OCI-LY1 (cell line): Measurements from ENCODE around the gene CDK5RAP3.

Experiments used
- H2AFZ ChIP-seq: fragments of 200-600 bp; sonication (generic), shearing (Covaris generic); 2 replicates; pipeline ENCODE4 v1.6.0; 2014; ENCODE audit warnings: antibody characterized with exemption, mild to moderate bottlenecking, low read length
- H3F3A ChIP-seq: fragments of 200-600 bp; sonication (generic), shearing (Covaris generic); 2 replicates; pipeline ENCODE4 v1.6.0; 2014; ENCODE audit warnings: mild to moderate bottlenecking, antibody characterized with exemption, low read length, moderate library complexity; ENCODE audit not compliant: insufficient read depth
- H3K27ac ChIP-seq: fragments of 200-600 bp; sonication (generic); 2 replicates; pipeline ENCODE4 v1.5.1; 2014; ENCODE audit warnings: low read length, mixed run types, mild to moderate bottlenecking, low read depth; ENCODE audit not compliant: poor library complexity, severe bottlenecking
- H3K27me3 ChIP-seq: fragments of 200-600 bp; sonication (generic); 2 replicates; pipeline ENCODE4 v1.6.0; 2014; ENCODE audit warnings: antibody characterized with exemption, mild to moderate bottlenecking, low read length, moderate library complexity; ENCODE audit not compliant: insufficient read depth
- H3K36me3 ChIP-seq: fragments of 200-600 bp; sonication (generic); 2 replicates; pipeline ENCODE4 v1.6.1; 2014; ENCODE audit warnings: mild to moderate bottlenecking, antibody characterized with exemption, low read length, moderate library complexity, mixed read lengths; ENCODE audit not compliant: insufficient read depth
- H3K4me1 ChIP-seq: fragments of 200-600 bp; sonication (generic); 2 replicates; pipeline ENCODE4 v1.5.1; 2014; ENCODE audit warnings: mild to moderate bottlenecking, low read length, moderate library complexity; ENCODE audit not compliant: insufficient read depth, severe bottlenecking
- H3K4me2 ChIP-seq: fragments of 200-600 bp; sonication (generic), shearing (Covaris generic); 2 replicates; pipeline ENCODE4 v1.6.1; 2014; ENCODE audit warnings: low read length
- H3K4me3 ChIP-seq: fragments of 200-600 bp; sonication (generic); 2 replicates; pipeline ENCODE4 v1.5.1; 2014; ENCODE audit warnings: low read length, low read depth, mild to moderate bottlenecking, mixed read lengths; ENCODE audit not compliant: poor library complexity, severe bottlenecking
- H3K79me2 ChIP-seq: fragments of 200-600 bp; shearing (Covaris generic); 2 replicates; pipeline ENCODE4 v1.6.1; 2016; ENCODE audit warnings: mixed run types, low read length, mixed read lengths; ENCODE audit not compliant: insufficient read depth
- H3K9ac ChIP-seq: fragments of 200-600 bp; sonication (generic), shearing (Covaris generic); 2 replicates; pipeline ENCODE4 v1.6.1; 2014; ENCODE audit warnings: mild to moderate bottlenecking, low read length, mixed read lengths
- H3K9me2 ChIP-seq: fragments of 200-600 bp; sonication (generic), shearing (Covaris generic); 2 replicates; pipeline ENCODE4 v1.6.1; 2014; ENCODE audit warnings: low read depth, mild to moderate bottlenecking, low read length, mixed read lengths
- H3K9me3 ChIP-seq: fragments of 200-600 bp; shearing (Covaris generic); 2 replicates; pipeline ENCODE4 v1.6.1; 2014; ENCODE audit warnings: low read length, mixed read lengths
- H4K20me1 ChIP-seq: fragments of 200-600 bp; sonication (generic), shearing (Covaris generic); 2 replicates; pipeline ENCODE4 v1.6.0; 2016; ENCODE audit warnings: mild to moderate bottlenecking, low read length; ENCODE audit not compliant: insufficient read depth
- EZH2 ChIP-seq: fragments of 200-600 bp; sonication (generic), shearing (Covaris generic); IDR thresholded peaks from 2 replicates; pipeline ENCODE4 v1.8.0; 2017; ENCODE audit warnings: borderline replicate concordance, mixed run types, mild to moderate bottlenecking, antibody characterized with exemption, low read length, moderate library complexity, mixed read lengths
- TF ChIP-seq, protein P1 (sequence below): fragments of 200-600 bp; sonication (generic), shearing (Covaris generic); IDR thresholded peaks from 2 replicates; pipeline ENCODE4 v1.5.1; 2017; ENCODE audit warnings: mild to moderate bottlenecking, antibody characterized with exemption, low read length, moderate library complexity, mixed read lengths

The CDK5RAP3 gene

DNA sequence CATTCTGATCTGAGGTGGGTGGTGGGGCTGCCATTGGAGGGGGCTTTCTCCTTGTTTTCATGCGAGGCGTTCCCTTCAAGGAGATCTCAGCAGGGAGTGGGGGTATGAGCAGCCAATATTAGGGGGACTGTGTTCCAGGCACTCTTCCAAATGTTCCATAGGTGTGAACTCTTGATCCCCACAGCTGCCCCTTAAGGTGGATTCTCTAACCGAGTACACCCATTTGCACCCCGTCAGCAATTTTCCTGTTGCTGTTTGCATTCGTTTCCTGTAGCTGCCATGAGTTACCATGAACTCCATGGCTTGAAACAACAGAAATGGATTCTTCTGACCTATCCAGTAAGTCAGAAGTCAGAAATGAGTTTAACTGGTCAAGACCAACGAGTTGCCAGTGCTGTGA lies 9.5 kb upstream of the CDK5RAP3 start:
- H3F3A ChIP-seq, result no peaks in the 10 kb centered on the region
- no peaks in the 10 kb centered on the region for H3K9me3 ChIP-seq
- TF ChIP-seq, protein P1, sequence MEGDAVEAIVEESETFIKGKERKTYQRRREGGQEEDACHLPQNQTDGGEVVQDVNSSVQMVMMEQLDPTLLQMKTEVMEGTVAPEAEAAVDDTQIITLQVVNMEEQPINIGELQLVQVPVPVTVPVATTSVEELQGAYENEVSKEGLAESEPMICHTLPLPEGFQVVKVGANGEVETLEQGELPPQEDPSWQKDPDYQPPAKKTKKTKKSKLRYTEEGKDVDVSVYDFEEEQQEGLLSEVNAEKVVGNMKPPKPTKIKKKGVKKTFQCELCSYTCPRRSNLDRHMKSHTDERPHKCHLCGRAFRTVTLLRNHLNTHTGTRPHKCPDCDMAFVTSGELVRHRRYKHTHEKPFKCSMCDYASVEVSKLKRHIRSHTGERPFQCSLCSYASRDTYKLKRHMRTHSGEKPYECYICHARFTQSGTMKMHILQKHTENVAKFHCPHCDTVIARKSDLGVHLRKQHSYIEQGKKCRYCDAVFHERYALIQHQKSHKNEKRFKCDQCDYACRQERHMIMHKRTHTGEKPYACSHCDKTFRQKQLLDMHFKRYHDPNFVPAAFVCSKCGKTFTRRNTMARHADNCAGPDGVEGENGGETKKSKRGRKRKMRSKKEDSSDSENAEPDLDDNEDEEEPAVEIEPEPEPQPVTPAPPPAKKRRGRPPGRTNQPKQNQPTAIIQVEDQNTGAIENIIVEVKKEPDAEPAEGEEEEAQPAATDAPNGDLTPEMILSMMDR, result no peak
- no peak for TF ChIP-seq EZH2
- no peaks in the 10 kb centered on the region for H3K4me1 ChIP-seq
- H4K20me1 ChIP-seq, result no peaks in the 10 kb centered on the region
- H2AFZ ChIP-seq, result no peak overlapping the region
- no peak overlapping the region for H3K4me3 ChIP-seq
- H3K9me2 ChIP-seq, result no peaks in the 10 kb centered on the region
- no peak overlapping the region for H3K4me2 ChIP-seq
- H3K9ac ChIP-seq, result no peak overlapping the region
- no peaks in the 10 kb centered on the region for H3K36me3 ChIP-seq
- no peaks in the 10 kb centered on the region for H3K27me3 ChIP-seq
- no peaks in the 10 kb centered on the region for H3K79me2 ChIP-seq
- no peak overlapping the region for H3K27ac ChIP-seq

DNA sequence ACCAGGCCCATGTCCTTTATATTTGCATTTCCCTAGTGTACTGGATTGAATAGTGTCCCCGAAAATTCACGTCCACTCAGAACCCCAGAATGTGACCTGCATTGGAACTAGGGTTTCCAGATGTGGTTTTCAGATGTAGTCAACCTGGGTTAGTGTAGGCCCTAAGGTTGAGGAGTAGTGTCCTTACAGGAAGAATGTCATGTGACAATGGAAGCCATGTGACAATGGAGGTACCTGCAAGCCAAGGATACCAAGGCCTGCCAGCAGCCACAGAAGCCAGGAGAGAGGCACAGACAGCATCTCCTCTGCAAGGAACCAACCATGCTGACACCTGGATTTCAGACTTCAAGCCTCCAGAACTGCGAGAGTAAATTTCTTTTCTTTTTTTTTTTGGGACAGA lies 8.0 kb upstream of the CDK5RAP3 start:
- no peaks in the 10 kb centered on the region for H3K4me1 ChIP-seq
- TF ChIP-seq, protein P1, result no peak
- no peak for TF ChIP-seq EZH2
- no peak overlapping the region for H3K9ac ChIP-seq
- no peaks in the 10 kb centered on the region for H3F3A ChIP-seq
- no peak overlapping the region for H3K27ac ChIP-seq
- no peaks in the 10 kb centered on the region for H3K36me3 ChIP-seq
- no peaks in the 10 kb centered on the region for H3K9me2 ChIP-seq
- no peaks in the 10 kb centered on the region for H3K9me3 ChIP-seq
- no peaks in the 10 kb centered on the region for H3K79me2 ChIP-seq
- H4K20me1 ChIP-seq, result no peaks in the 10 kb centered on the region
- no peaks in the 10 kb centered on the region for H3K27me3 ChIP-seq
- H2AFZ ChIP-seq, result no peak overlapping the region
- no peak overlapping the region for H3K4me3 ChIP-seq
- no peak overlapping the region for H3K4me2 ChIP-seq

DNA sequence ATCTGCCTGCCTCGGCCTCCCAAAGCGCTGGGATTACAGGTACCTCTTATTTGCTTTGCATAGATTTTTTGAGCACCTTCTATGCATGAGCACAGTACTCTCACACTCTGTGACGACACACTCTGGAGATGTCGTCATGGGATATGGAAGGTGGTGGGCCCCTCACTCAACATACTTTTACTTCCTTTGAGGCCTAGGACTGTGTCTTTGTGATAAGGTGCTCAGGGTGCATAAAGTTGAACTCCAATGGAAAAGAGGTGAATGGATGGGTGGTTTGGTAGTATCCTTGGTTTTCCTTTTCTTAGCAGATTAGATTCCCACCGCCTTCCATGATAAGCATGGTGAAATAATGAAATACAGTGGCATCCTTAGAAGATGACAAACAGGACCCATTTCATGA lies 6.1 kb upstream of the CDK5RAP3 start:
- peaks cover under 1% of the 10 kb centered on the region for H3K4me1 ChIP-seq
- no peak overlapping the region for H2AFZ ChIP-seq
- H3F3A ChIP-seq, result no peaks in the 10 kb centered on the region
- no peak for TF ChIP-seq EZH2
- TF ChIP-seq, protein P1, result no peak
- H3K36me3 ChIP-seq, result no peaks in the 10 kb centered on the region
- H3K27ac ChIP-seq, result no peak overlapping the region
- H3K9ac ChIP-seq, result no peak overlapping the region
- no peaks in the 10 kb centered on the region for H4K20me1 ChIP-seq
- no peak overlapping the region for H3K4me3 ChIP-seq
- H3K4me2 ChIP-seq, result no peak overlapping the region
- no peaks in the 10 kb centered on the region for H3K9me2 ChIP-seq
- H3K9me3 ChIP-seq, result no peaks in the 10 kb centered on the region
- H3K27me3 ChIP-seq, result no peaks in the 10 kb centered on the region
- no peaks in the 10 kb centered on the region for H3K79me2 ChIP-seq
